Measurements from ENCODE around the gene DIRAS1.
"Not testable (repeated sequence)": the region's sequence is repeated elsewhere in the genome, so short reads cannot be mapped to it uniquely, and the experiment has no call there.

DIRAS1 gene

GRCh38 chr19:2711172-2711874, 9.8 kb downstream of the DIRAS1 start:
- DNase-seq (ENCODE audit: low read depth): peak; percentile 60

- no peak for DNase-seq (ENCODE audit: low read depth)
Observed at GRCh38 chr19:2706251-2706650, 14.9 kb downstream of the DIRAS1 start.

- no peak for DNase-seq (ENCODE audit: low read depth)
Observed at GRCh38 chr19:2703691-2704216, 17.4 kb downstream of the DIRAS1 start.

- no peak for DNase-seq (ENCODE audit: low read depth)
Observed at GRCh38 chr19:2703077-2703437, 18.1 kb downstream of the DIRAS1 start.

GRCh38 chr19:2702170-2703076, 18.7 kb downstream of the DIRAS1 start, which contains the start of gene GNG7:
GNG7 (minus strand) TSS chr19:2702694; CDS start chr19:2520688, 182,006 bp downstream.
- DNase-seq (ENCODE audit: low read depth): peak; percentile 73

GRCh38 chr19:2701361-2702169, 19.6 kb downstream of the DIRAS1 start:
- DNase-seq (ENCODE audit: low read depth): no peak

- no peak for DNase-seq (ENCODE audit: low read depth)
Observed at GRCh38 chr19:2700660-2701360, 20.4 kb downstream of the DIRAS1 start.

- no peak for DNase-seq (ENCODE audit: low read depth)
Observed at GRCh38 chr19:2699413-2700140, 21.6 kb downstream of the DIRAS1 start.

GRCh38 chr19:2694196-2694595, 27.0 kb downstream of the DIRAS1 start:
- no peak for DNase-seq (ENCODE audit: low read depth)

GRCh38 chr19:2693492-2694160, 27.5 kb downstream of the DIRAS1 start:
- no peak for DNase-seq (ENCODE audit: low read depth)

GRCh38 chr19:2691951-2692350, 29.2 kb downstream of the DIRAS1 start:
- no peak for DNase-seq (ENCODE audit: low read depth)

GRCh38 chr19:2690856-2691255, 30.3 kb downstream of the DIRAS1 start:
- DNase-seq (ENCODE audit: low read depth): no peak

- DNase-seq (ENCODE audit: low read depth): no peak
Observed at GRCh38 chr19:2686360-2686759, 34.8 kb downstream of the DIRAS1 start.

- DNase-seq (ENCODE audit: low read depth): no peak
Observed at GRCh38 chr19:2685204-2685704, 35.9 kb downstream of the DIRAS1 start.

- no peak for DNase-seq (ENCODE audit: low read depth)
Observed at GRCh38 chr19:2683430-2684003, 37.7 kb downstream of the DIRAS1 start.

GRCh38 chr19:2680808-2681207, 40.4 kb downstream of the DIRAS1 start:
- no peak for DNase-seq (ENCODE audit: low read depth)

GRCh38 chr19:2679439-2679838, 41.7 kb downstream of the DIRAS1 start:
- DNase-seq (ENCODE audit: low read depth): no peak

- DNase-seq (ENCODE audit: low read depth): not testable (repeated sequence)
Observed at GRCh38 chr19:2678948-2679347, 42.2 kb downstream of the DIRAS1 start.

- DNase-seq (ENCODE audit: low read depth): no peak
Observed at GRCh38 chr19:2678044-2678671, 43.0 kb downstream of the DIRAS1 start.
